Prostate gland (tissue), 2 donors: Measurements from ENCODE around the gene STRN3. TPM values are rescaled to one million over a fixed set of nuclear protein-coding genes. Genes with fewer than 3 reads are reported as not detected.

Experiments used
- DNase-seq: peaks from one replicate; pipeline ENCODE4 v3.0.0-alpha.2; 2019; ENCODE audit warnings: low spot score
- H3K27ac ChIP-seq, 2 donors: fragments of 200-600 bp; sonication (generic); 2 replicates each; pipeline ENCODE4 v1.5.1; 2017 to 2019
- H3K27me3 ChIP-seq: fragments of 200-600 bp; sonication (generic); replicated peaks from 2 replicates; pipeline ENCODE4 v1.5.1; 2019; ENCODE audit not compliant: insufficient read depth
- H3K36me3 ChIP-seq, 2 donors: fragments of 200-600 bp; sonication (generic); 1 replicate in 1 of 2; 2 replicates in 1 of 2; pipeline versions ENCODE4 v1.5.1 to v1.8.1; 2017 to 2019
- H3K4me1 ChIP-seq: fragments of 200-600 bp; sonication (generic); replicated peaks from 2 replicates; pipeline ENCODE4 v1.5.1; 2019
- H3K4me3 ChIP-seq, 2 donors: fragments of 200-600 bp; sonication (generic); 2 replicates each; pipeline ENCODE4 v1.5.1; 2017 to 2019
- H3K9me3 ChIP-seq: fragments of 200-600 bp; sonication (generic); 2 replicates; pipeline ENCODE4 v1.5.1; 2017
- POLR2A ChIP-seq: fragments of 450-650 bp; IDR thresholded peaks from one replicate; pipeline ENCODE4 v1.6.1; 2016; ENCODE audit warnings: antibody characterized with exemption, mild to moderate bottlenecking
- POLR2AphosphoS5 ChIP-seq: sonication (generic); formaldehyde crosslinking; IDR thresholded peaks from one replicate; pipeline ENCODE4 v1.6.1; 2017; ENCODE audit warnings: antibody characterized with exemption
- WGBS: methylation state at CpG from one replicate; pipeline ENCODE4 v1.1.5; 2018; 5-methylcytosine and 5-hydroxymethylcytosine counted together
- intact Hi-C: fragments of 100-400 bp; cut with DNase I; formaldehyde crosslinking; loops from one replicate; pipeline ENCODE4 v1.14.2; 2022
- total RNA-seq, 2 donors: library from RNA; depleted of rRNA; stranded (reverse); fragments of >200 nt; gene quantifications; one replicate each; pipeline ENCODE4 v1.1.0, GENCODE V29; 2016
- TF ChIP-seq, protein P1 (sequence below), 4 experiments: fragments of 200-600 bp in 2 of 4; fragments of 450-650 bp in 2 of 4; sonication (generic) in 2 of 4; IDR thresholded peaks; 1 replicate in 3 of 4; 2 replicates in 1 of 4; pipeline ENCODE4 v1.5.1; 2016 to 2019; ENCODE audit warnings: antibody characterized with exemption in 4 of 4, mild to moderate bottlenecking in 2 of 4, moderate library complexity in 2 of 4

STRN3 gene
- total RNA-seq, 2 donors from 2014 or later: 25.6 to 40.5 TPM

DNA sequence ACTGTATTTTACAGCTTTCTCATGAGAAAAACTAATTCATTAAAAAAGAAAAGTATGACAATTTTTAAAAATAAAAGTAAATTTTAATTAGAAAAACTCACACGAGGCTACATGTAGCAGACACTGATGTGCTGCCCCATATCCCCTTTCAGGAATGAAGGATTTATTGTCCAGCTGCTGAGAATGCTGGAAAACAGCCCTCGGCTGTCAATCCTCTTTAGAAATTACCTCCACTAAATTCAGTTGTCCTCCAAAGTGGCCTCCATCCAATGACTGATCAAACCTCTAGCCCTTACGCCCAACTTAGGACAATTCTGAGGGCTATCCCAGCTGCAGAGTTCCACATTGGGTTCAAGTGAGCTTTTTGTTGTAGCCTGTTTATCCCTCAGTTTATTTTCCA, 30.5 kb downstream of the STRN3 start:
- Histone ChIP-seq H3K4me1 (no peaks in the 10 kb centered on the region), H3K27me3 (no peaks in the 10 kb centered on the region), H3K27ac (no peak overlapping the region), H3K4me3 (no peak overlapping the region), H3K9me3 (no peaks in the 10 kb centered on the region), H3K36me3 (no peaks in the 10 kb centered on the region)
- intact Hi-C loops: no loop called here
- WGBS: 76% methylated on average over 3 of the region's 3 CpGs
- DNase-seq: no peak
- no peak for TF ChIP-seq POLR2A
- no peak for TF ChIP-seq POLR2AphosphoS5
- TF ChIP-seq, protein P1, sequence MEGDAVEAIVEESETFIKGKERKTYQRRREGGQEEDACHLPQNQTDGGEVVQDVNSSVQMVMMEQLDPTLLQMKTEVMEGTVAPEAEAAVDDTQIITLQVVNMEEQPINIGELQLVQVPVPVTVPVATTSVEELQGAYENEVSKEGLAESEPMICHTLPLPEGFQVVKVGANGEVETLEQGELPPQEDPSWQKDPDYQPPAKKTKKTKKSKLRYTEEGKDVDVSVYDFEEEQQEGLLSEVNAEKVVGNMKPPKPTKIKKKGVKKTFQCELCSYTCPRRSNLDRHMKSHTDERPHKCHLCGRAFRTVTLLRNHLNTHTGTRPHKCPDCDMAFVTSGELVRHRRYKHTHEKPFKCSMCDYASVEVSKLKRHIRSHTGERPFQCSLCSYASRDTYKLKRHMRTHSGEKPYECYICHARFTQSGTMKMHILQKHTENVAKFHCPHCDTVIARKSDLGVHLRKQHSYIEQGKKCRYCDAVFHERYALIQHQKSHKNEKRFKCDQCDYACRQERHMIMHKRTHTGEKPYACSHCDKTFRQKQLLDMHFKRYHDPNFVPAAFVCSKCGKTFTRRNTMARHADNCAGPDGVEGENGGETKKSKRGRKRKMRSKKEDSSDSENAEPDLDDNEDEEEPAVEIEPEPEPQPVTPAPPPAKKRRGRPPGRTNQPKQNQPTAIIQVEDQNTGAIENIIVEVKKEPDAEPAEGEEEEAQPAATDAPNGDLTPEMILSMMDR (IDR thresholded peaks at IDR 0.05): no peak

DNA sequence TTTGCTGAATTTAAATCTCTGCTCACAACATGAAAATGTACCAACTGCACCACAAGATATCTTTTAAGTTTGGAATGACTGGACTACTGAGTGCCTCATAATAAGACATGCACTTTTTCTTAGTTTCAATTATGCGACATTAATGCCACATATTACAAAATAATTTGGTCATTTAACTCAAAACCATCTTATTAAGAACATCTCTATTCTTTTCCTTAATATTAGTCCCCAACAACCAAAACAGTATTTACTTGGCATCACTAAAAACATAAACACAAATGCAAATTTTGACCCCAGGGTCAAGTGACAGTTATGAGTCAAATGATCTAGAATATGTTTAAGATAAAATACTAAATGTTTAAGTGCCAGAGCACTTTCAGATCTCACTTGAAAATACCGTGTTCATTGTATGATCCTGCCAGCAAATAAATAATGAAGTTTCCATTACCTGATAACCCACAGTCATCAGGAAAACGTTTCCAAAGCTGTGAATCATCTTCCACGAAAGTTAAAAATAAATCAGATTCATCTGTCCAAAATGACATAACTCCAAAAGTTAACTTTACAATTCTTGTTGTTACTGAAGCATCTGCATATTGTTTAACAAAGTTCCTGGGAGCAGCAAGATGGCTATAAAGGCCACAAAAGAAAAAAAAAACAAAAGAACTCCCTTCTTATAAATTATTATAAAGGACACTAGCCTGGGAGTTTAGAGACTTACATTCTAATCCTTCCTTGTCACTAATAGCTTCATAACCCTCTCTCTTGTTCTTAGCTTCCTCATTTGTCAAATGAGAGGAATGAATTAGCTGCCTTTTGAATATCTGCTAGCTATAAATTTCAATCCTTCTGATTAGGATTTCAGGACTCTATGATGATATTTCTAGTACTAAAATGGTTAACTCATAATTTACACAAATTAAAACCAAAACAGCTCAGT, 31.2 kb downstream of the STRN3 start:
- no peak for TF ChIP-seq POLR2AphosphoS5
- TF ChIP-seq, protein P1 (IDR thresholded peaks at IDR 0.05): no peak
- TF ChIP-seq POLR2A: no peak
- H3K9me3 ChIP-seq: no peaks in the 10 kb centered on the region
- intact Hi-C loops: no loop called here
- no peak for DNase-seq
- H3K27me3 ChIP-seq: no peaks in the 10 kb centered on the region
- WGBS: 9% methylated on average over 4 of the region's 4 CpGs
- H3K27ac ChIP-seq: no peak overlapping the region
- no peak overlapping the region for H3K4me3 ChIP-seq
- H3K4me1 ChIP-seq: no peaks in the 10 kb centered on the region
- H3K36me3 ChIP-seq: no peaks in the 10 kb centered on the region

DNA sequence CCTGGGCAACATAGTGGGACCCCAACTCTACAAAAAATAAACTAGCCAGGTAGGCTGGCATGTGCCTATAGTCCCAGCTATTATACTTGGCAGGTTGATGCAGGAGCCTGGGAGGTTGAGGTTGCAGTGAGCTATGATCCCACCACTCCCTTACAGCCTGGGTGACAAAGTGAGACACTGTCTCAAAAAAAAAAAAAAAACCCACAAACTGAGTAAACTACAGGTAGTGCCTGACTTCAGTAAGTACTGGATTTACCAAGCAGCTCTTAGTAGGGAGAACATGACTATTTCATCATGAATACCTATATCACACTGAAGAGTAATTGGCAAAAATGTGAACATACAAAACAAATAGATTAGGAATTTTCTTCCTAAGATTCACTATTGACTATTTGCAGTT, 33.1 kb downstream of the STRN3 start:
- no peak overlapping the region for H3K4me3 ChIP-seq
- TF ChIP-seq, protein P1 (IDR thresholded peaks at IDR 0.05): no peak
- H3K27ac ChIP-seq: no peak overlapping the region
- no peaks in the 10 kb centered on the region for H3K9me3 ChIP-seq
- intact Hi-C loops: no loop called here
- H3K27me3 ChIP-seq: no peaks in the 10 kb centered on the region
- no peaks in the 10 kb centered on the region for H3K4me1 ChIP-seq
- no peak for DNase-seq
- H3K36me3 ChIP-seq: no peaks in the 10 kb centered on the region

DNA sequence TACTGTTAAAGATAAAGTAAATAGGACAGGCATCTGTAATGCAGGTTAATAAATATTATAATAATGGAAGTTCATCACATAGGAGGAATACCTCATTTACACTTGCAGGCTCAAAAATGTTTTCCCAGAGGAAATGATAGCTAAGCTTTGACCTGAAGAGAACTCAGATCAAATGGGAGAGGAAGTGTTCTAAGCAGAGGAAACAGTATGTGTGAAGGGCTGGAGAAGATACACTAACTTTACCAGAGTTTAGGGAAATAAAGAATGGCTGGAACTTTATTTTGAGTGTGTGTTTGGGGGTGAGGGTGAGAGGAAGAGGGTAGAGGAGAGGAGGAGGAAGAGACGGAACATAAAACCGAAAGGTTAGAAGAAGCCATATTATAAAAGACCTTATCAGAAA, 34.8 kb downstream of the STRN3 start:
- WGBS: 82% methylated on average over 2 of the region's 2 CpGs
- TF ChIP-seq, protein P1 (IDR thresholded peaks at IDR 0.05): no peak
- TF ChIP-seq POLR2A: no peak
- no peak for TF ChIP-seq POLR2AphosphoS5
- DNase-seq: no peak
- intact Hi-C loops: no loop called here
- Histone ChIP-seq H3K4me1 (no peaks in the 10 kb centered on the region), H3K27me3 (no peaks in the 10 kb centered on the region), H3K9me3 (no peaks in the 10 kb centered on the region), H3K36me3 (no peaks in the 10 kb centered on the region), H3K27ac (no peak overlapping the region), H3K4me3 (no peak overlapping the region)

DNA sequence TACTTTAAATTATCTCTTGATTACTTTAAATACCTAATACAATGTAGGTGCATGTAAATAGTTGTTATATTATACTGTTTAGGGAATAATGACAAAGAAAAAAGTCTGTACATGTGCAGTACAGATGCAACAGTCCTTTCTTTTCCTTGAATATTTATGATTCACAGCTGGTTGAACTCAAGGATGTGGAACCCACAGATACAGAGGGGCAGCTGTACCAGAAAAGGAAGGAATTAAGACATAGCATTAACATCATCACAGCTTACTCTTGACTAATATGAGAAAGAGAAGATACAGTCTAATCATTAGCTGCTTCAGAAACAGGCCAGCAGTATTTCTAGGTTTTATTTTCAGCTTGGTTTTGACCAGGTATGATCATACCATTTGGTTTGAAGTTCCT, 35.4 kb downstream of the STRN3 start:
- Histone ChIP-seq H3K27me3 (no peaks in the 10 kb centered on the region), H3K4me1 (no peaks in the 10 kb centered on the region), H3K27ac (no peak overlapping the region), H3K9me3 (no peaks in the 10 kb centered on the region), H3K36me3 (no peaks in the 10 kb centered on the region), H3K4me3 (no peak overlapping the region)
- DNase-seq: no peak
- intact Hi-C loops: no loop called here
- TF ChIP-seq POLR2A (no peak), POLR2AphosphoS5 (no peak)
- TF ChIP-seq, protein P1 (IDR thresholded peaks at IDR 0.05): no peak
